SK-N-SH treated with all-trans-retinoic acid at 6 μM for 48 hours (cell line): ENCODE measurements around the gene NKX1-2.

Source experiments
- ATAC-seq: fragments of 200-7000 bp; cut with Tn5 transposase; 3 replicates; pipeline ENCODE4 v1.9.1; 2020; ENCODE audit warnings: mild to moderate bottlenecking, moderate library complexity
- ARNTL ChIP-seq: fragments of 450-650 bp; formaldehyde crosslinking; IDR thresholded peaks from 2 replicates; pipeline ENCODE4 v1.5.0; 2020; ENCODE audit warnings: low read depth, mild to moderate bottlenecking, moderate library complexity, borderline replicate concordance
- BACH2 ChIP-seq: fragments of 250-450 bp; sonication (Bioruptor Pico); IDR thresholded peaks from 2 replicates; pipeline ENCODE4 v1.9.0; 2021; ENCODE audit warnings: mild to moderate bottlenecking, borderline replicate concordance
- CSDC2 ChIP-seq: fragments of 250-450 bp; sonication (Bioruptor Pico); IDR thresholded peaks from 2 replicates; pipeline ENCODE4 v1.5.0; 2020; ENCODE audit warnings: mild to moderate bottlenecking, moderate library complexity
- CSRNP3 ChIP-seq: fragments of 250-450 bp; sonication (Bioruptor Pico); IDR thresholded peaks from 2 replicates; pipeline ENCODE4 v1.5.1; 2021; ENCODE audit warnings: mild to moderate bottlenecking, moderate library complexity
- ESRRG ChIP-seq: fragments of 250-450 bp; sonication (Bioruptor Pico); IDR thresholded peaks from 2 replicates; pipeline ENCODE4 v1.6.1; 2021; ENCODE audit warnings: mild to moderate bottlenecking
- GLIS3 ChIP-seq: fragments of 250-450 bp; sonication (Bioruptor Pico); IDR thresholded peaks from 2 replicates; pipeline ENCODE4 v1.5.0; 2020; ENCODE audit warnings: mild to moderate bottlenecking, moderate library complexity
- ISL1 ChIP-seq: fragments of 250-450 bp; sonication (Bioruptor Pico); IDR thresholded peaks from 2 replicates; pipeline ENCODE4 v2.1.2; 2022; ENCODE audit warnings: mild to moderate bottlenecking, moderate library complexity
- PATZ1 ChIP-seq: fragments of 250-450 bp; sonication (Bioruptor Pico); IDR thresholded peaks from 2 replicates; pipeline ENCODE4 v1.8.0; 2020; ENCODE audit warnings: mild to moderate bottlenecking, moderate library complexity, borderline replicate concordance
- PPARA ChIP-seq: fragments of 250-450 bp; sonication (Bioruptor Pico); IDR thresholded peaks from 2 replicates; pipeline ENCODE4 v1.5.0; 2020; ENCODE audit warnings: mild to moderate bottlenecking, borderline replicate concordance
- RARB ChIP-seq: fragments of 250-450 bp; sonication (Bioruptor Pico); IDR thresholded peaks from 2 replicates; pipeline ENCODE4 v1.8.0; 2021; ENCODE audit warnings: mild to moderate bottlenecking, moderate library complexity
- SNAI2 ChIP-seq: fragments of 250-450 bp; sonication (Bioruptor Pico); IDR thresholded peaks from 2 replicates; pipeline ENCODE4 v1.5.0; 2020; ENCODE audit warnings: mild to moderate bottlenecking, moderate library complexity
- TCF4 ChIP-seq: fragments of 250-450 bp; sonication (Bioruptor Pico); IDR thresholded peaks from 2 replicates; pipeline ENCODE4 v1.8.0; 2021; ENCODE audit warnings: mild to moderate bottlenecking, moderate library complexity, borderline replicate concordance
- ZC3H10 ChIP-seq: fragments of 250-450 bp; sonication (Bioruptor Pico); IDR thresholded peaks from 2 replicates; pipeline ENCODE4 v1.5.1; 2021; ENCODE audit warnings: mild to moderate bottlenecking, moderate library complexity
- ZFP3 ChIP-seq: fragments of 250-450 bp; sonication (Bioruptor Pico); IDR thresholded peaks from 2 replicates; pipeline ENCODE4 v1.5.0; 2020; ENCODE audit warnings: mild to moderate bottlenecking, moderate library complexity
- ZNF565 ChIP-seq: fragments of 450-650 bp; formaldehyde crosslinking; conservative IDR thresholded peaks from 2 replicates; pipeline ENCODE4 v1.5.0; 2020; ENCODE audit warnings: low read depth, mild to moderate bottlenecking, moderate library complexity
- ZNF70 ChIP-seq: fragments of 450-650 bp; formaldehyde crosslinking; IDR thresholded peaks from 2 replicates; pipeline ENCODE4 v1.5.0; 2020; ENCODE audit warnings: mild to moderate bottlenecking, moderate library complexity
- ZNF8 ChIP-seq: fragments of 450-650 bp; formaldehyde crosslinking; IDR thresholded peaks from 2 replicates; pipeline ENCODE4 v1.5.0; 2020; ENCODE audit warnings: mild to moderate bottlenecking, moderate library complexity
- TF ChIP-seq, protein P1 (sequence below): fragments of 250-450 bp; sonication (Bioruptor Pico); IDR thresholded peaks from 2 replicates; pipeline ENCODE4 v1.5.1; 2020; ENCODE audit warnings: low read depth, mild to moderate bottlenecking, moderate library complexity
- TF ChIP-seq, protein P2 (sequence below): fragments of 250-450 bp; sonication (Bioruptor Pico); IDR thresholded peaks from 2 replicates; pipeline ENCODE4 v1.8.0; 2021; ENCODE audit warnings: low read depth, mild to moderate bottlenecking, moderate library complexity, borderline replicate concordance
- TF ChIP-seq, protein P3 (sequence below): fragments of 250-450 bp; sonication (Bioruptor Pico); IDR thresholded peaks from 2 replicates; pipeline ENCODE4 v1.5.0; 2020; ENCODE audit warnings: mild to moderate bottlenecking, moderate library complexity

Gene NKX1-2

DNA sequence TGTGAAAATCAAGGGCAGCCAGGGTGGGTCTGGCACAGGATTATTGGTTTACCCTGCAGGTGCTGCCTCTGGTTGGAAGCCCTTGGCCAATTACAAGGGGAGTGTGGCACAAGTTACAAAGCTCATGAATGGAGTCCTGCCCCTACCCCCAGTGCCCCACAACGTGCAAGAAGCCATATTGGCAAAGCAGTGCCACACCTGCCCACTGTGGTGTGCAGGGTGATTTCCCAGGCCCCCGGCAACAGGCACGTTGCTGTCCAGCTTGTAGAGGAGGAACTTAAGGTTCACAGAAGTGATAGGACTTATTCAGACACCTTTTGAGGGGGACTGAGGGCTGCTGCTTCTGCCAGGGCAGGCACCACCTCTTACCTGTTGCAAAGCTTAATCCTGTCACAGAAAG, 23.2 kb upstream of the NKX1-2 start (continued):
- TF ChIP-seq ZFP3 (CRISPR knock-in tag) = no peak

GRCh38 chr10:124472071-124472470, 22.2 kb upstream of the NKX1-2 start:
- TF ChIP-seq GLIS3 (CRISPR knock-in tag) = no peak
- no peak for TF ChIP-seq ARNTL (CRISPR knock-in tag)
- no peak for TF ChIP-seq ZNF70 (CRISPR knock-in tag)
- TF ChIP-seq, protein P1, sequence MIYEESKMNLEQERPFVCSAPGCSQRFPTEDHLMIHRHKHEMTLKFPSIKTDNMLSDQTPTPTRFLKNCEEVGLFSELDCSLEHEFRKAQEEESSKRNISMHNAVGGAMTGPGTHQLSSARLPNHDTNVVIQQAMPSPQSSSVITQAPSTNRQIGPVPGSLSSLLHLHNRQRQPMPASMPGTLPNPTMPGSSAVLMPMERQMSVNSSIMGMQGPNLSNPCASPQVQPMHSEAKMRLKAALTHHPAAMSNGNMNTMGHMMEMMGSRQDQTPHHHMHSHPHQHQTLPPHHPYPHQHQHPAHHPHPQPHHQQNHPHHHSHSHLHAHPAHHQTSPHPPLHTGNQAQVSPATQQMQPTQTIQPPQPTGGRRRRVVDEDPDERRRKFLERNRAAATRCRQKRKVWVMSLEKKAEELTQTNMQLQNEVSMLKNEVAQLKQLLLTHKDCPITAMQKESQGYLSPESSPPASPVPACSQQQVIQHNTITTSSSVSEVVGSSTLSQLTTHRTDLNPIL (CRISPR knock-in tag) = no peak
- TF ChIP-seq, protein P2, sequence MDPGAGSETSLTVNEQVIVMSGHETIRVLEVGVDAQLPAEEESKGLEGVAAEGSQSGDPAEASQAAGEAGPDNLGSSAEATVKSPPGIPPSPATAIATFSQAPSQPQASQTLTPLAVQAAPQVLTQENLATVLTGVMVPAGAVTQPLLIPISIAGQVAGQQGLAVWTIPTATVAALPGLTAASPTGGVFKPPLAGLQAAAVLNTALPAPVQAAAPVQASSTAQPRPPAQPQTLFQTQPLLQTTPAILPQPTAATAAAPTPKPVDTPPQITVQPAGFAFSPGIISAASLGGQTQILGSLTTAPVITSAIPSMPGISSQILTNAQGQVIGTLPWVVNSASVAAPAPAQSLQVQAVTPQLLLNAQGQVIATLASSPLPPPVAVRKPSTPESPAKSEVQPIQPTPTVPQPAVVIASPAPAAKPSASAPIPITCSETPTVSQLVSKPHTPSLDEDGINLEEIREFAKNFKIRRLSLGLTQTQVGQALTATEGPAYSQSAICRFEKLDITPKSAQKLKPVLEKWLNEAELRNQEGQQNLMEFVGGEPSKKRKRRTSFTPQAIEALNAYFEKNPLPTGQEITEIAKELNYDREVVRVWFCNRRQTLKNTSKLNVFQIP = no peak
- TF ChIP-seq ISL1 = no peak
- TF ChIP-seq PATZ1 (CRISPR knock-in tag) = no peak
- no peak for TF ChIP-seq ZC3H10 (CRISPR knock-in tag)
- no peak for TF ChIP-seq CSRNP3 (CRISPR knock-in tag)
- TF ChIP-seq ESRRG = no peak
- TF ChIP-seq ZNF8 (CRISPR knock-in tag) = no peak
- no peak for TF ChIP-seq PPARA
- no peak for TF ChIP-seq SNAI2 (CRISPR knock-in tag)
- ATAC-seq = no peak

- TF ChIP-seq, protein P3, sequence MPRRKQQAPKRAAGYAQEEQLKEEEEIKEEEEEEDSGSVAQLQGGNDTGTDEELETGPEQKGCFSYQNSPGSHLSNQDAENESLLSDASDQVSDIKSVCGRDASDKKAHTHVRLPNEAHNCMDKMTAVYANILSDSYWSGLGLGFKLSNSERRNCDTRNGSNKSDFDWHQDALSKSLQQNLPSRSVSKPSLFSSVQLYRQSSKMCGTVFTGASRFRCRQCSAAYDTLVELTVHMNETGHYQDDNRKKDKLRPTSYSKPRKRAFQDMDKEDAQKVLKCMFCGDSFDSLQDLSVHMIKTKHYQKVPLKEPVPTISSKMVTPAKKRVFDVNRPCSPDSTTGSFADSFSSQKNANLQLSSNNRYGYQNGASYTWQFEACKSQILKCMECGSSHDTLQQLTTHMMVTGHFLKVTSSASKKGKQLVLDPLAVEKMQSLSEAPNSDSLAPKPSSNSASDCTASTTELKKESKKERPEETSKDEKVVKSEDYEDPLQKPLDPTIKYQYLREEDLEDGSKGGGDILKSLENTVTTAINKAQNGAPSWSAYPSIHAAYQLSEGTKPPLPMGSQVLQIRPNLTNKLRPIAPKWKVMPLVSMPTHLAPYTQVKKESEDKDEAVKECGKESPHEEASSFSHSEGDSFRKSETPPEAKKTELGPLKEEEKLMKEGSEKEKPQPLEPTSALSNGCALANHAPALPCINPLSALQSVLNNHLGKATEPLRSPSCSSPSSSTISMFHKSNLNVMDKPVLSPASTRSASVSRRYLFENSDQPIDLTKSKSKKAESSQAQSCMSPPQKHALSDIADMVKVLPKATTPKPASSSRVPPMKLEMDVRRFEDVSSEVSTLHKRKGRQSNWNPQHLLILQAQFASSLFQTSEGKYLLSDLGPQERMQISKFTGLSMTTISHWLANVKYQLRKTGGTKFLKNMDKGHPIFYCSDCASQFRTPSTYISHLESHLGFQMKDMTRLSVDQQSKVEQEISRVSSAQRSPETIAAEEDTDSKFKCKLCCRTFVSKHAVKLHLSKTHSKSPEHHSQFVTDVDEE (CRISPR knock-in tag) = no peak
- no peak for TF ChIP-seq TCF4 (CRISPR knock-in tag)
- no peak for TF ChIP-seq ARNTL (CRISPR knock-in tag)
- no peak for TF ChIP-seq RARB (CRISPR knock-in tag)
- no peak for TF ChIP-seq GLIS3 (CRISPR knock-in tag)
- ATAC-seq = no peak
Observed at GRCh38 chr10:124470544-124471434, 21.0 kb upstream of the NKX1-2 start.

- TF ChIP-seq ESRRG = no peak
- no peak for TF ChIP-seq GLIS3 (CRISPR knock-in tag)
- TF ChIP-seq, protein P3 (CRISPR knock-in tag) = no peak
- TF ChIP-seq CSDC2 (CRISPR knock-in tag) = no peak
- no peak for TF ChIP-seq ZNF8 (CRISPR knock-in tag)
- TF ChIP-seq ZFP3 (CRISPR knock-in tag) = no peak
- no peak for TF ChIP-seq BACH2
- TF ChIP-seq ZNF565 (CRISPR knock-in tag) = no peak
- TF ChIP-seq TCF4 (CRISPR knock-in tag) = no peak
- TF ChIP-seq ARNTL (CRISPR knock-in tag) = no peak
- ATAC-seq = no peak
Observed at GRCh38 chr10:124469956-124470484, 20.2 kb upstream of the NKX1-2 start.
